T follicular helper cell (primary cell): Measurements from ENCODE around the gene POU2F1.

Source experiments
- DNase-seq: peaks from one replicate; pipeline ENCODE4 v3.0.0-alpha.2; 2020; ENCODE audit warnings: low read depth

The POU2F1 gene

DNA sequence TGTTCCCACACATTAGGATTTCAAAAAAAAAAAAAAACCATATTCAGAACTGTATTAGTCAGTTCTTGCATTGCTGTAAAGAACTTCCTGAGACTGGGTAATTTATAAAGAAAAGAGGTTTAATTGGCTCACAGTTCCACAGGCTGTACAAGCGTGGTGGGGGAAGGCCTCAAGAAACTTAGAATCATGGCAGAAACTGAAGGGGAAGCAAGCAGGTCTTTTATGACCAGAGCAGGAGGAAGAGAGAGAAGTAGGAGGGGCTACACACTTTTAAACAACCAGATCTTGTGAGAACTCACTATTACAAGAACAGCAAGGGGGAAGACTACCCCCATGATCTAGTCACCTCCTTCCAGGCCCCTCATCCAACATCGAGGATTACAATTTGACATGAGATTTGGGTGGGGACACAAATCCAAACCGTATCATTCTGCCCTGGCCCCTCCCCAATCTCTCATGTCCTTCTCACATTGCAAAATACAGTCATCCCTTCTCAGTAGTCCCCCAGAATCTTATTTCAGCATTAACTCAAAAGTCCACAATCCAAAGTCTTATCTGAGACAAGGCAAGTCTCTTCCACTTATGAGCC is 51.8 kb downstream of the POU2F1 start:
- no peak for DNase-seq

GRCh38 chr1:167273027-167273800 is 52.5 kb downstream of the POU2F1 start:
- DNase-seq, result no peak

DNA sequence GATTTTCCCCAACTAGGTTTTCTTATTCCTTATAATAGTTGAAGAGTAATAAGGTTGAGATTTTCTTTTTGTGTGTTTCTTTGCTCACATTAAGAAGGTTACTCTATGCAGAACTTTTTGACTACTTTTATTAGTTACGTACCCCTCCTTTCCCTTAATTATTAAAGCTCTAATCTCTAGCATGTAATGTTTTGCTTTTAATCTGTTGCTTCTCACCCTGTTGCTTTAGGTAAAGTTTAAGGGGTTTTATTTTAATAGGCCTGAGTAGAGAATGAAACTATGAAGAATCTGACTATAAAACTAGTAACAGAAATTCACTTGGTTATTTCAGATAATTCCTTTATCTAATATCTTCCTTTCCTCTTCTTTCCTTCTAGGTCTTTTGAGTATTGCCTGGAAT is 53.4 kb downstream of the POU2F1 start:
- DNase-seq, result no peak

DNA sequence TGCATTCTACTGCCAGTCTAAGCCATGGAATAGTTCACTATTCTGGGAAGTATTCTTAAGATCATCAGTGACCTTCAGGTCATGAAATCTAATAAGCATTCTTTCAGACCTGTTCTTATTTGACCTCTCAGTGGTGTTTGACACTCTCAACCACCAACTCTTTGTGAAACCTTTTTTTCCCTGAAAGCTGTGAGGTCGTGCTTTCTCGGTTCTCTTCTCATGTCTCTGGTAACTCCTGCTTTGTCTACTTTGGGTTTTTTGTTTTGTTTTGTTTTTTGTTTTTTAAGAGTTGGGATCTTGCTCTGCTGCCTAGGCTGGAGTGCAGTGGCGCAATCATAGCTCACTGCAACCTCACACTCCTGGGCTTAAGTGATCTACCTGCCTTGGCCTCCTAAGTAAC is 56.3 kb downstream of the POU2F1 start:
- no peak for DNase-seq

DNA sequence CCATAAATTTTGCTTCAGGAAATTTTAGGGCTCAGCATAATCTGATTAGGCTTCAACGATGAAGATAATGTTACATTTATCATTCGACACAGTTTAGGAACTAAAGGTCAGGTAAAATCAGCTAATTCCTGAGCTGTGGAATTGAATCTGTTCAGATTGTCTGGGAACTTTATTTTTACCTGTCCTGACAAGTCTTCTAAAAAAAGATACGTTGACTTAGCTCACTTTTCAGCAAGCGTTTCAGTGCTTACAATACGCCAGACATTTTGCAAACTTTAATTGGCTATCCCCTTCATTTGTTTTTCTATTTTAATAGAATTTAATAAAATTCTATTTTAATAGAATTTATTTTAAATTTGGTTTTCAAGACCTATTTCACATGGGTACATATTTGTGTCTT is 57.8 kb downstream of the POU2F1 start:
- DNase-seq, result no peak

DNA sequence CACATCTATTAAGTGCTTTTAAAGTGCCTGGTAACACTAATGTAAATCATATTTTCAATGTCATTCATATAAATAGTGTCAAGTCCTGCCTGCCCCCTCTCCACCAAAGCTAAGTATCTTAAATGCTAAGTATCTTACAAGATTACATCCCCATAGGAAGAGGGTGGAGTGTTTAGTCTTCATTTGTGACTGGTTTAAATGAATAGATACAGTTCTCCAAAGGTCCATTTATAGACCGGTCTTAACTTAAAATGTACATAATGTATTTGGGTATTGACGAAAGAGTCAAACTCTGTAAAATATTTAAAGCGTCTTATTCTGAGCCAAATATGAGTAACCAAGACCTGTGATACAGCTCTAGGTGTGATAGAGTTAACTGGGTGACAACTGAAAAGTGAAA is 60.2 kb downstream of the POU2F1 start:
- DNase-seq, result no peak

DNA sequence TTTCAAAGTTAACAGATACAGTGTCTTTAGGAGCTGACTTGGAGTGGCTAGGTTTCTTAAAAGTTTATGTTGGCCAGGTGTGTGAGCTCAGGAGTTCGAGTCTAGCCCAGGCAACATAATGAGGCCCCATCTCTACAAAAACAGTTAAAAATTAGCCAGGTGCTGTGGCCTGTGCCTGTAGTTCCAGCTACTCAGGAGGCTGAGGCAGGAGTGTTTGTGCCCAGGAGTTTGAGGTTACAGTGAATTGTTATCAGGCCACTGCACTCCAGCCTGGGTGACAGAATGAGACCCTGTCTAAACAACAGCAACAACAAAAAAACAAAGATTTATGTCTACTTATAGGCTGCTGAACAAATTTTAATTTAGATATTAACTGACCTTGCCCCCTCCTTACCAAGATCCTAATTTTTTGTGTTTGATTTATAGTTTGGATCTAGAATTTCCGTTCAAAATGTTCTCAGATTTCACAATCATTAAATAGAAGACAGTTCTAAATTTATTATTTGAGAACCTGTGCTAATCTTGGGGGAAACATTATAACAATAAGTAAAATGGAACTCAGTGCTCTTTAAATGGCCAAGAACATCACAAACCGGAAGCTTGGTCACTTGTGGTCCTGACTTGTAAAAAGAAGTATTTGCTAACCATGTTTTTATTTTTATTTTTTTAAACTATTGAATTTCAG is 67.8 kb downstream of the POU2F1 start:
- no peak for DNase-seq

- DNase-seq, result no peak
Measured at GRCh38 chr1:167289075-167289442, 68.4 kb downstream of the POU2F1 start.

- no peak for DNase-seq
Measured at GRCh38 chr1:167289966-167290365, 69.3 kb downstream of the POU2F1 start.

DNA sequence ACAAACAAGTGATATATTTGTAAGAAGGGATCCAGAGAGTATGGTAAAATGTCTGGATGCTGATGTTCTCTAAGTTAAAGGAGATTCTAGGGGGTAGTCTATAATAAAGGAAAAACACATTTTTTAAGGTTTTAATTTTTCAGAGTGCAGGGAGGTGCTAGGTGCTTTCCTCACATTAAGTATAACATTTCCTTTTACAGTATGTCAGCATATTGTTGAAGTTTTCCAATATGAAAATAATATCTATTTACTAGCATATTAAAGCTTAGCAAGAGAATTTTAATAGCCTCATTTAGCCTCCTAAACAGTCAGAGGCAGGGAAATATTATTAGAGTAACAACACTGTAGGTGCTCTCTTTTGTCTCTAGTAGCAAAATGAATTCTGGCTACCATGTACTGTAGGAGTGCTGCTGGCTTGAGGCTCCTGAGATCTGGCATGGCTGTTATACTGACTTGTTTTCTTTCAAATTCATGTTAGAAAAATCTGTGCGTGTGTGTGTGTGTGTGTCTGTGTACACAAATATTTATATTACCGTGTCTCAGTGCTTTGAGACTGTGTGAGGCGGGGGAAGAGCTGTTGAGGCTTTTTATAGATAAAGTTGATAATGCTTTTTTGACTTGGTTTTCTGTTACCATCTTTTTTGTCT is 71.0 kb downstream of the POU2F1 start:
- DNase-seq, result no peak

DNA sequence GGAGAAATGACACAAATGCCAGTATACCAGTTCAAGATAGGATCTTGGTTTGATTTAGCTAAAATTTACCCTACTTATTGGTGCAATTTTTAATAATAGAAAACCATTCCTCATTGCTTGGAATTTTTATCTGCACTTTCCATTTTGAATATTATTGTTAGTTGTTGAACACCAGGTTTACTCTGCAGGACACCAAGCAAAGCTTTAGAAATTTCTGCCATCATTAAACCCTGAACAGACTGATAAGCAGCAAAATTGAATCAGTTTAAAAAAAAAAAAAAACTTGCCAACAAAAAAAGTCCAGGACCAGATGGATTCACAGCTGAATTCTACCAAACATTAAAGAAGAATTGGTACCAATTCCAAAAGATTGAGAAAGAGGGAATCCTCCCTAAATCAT is 71.5 kb downstream of the POU2F1 start:
- no peak for DNase-seq

DNA sequence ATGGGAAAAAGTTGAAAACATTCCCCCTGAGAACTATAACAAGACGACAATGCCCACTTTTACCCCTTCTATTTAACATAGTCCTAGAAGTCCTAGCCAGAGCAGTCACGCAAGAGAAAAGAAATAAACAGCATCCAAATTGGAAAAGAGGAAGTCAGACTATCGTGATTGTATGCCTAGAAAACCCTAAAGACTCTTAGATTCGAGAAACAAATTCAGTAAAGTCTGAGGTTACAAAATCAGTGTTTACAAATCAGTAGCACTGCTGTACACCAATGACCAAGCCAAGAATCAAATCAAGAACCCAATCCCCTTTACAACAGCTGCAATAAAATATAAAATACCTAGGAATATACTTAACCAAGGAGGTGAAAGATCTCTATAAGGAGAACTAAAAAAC is 72.4 kb downstream of the POU2F1 start:
- no peak for DNase-seq

GRCh38 chr1:167294528-167294927 is 73.8 kb downstream of the POU2F1 start:
- no peak for DNase-seq

- DNase-seq, result no peak
Measured at GRCh38 chr1:167297222-167298214, 76.8 kb downstream of the POU2F1 start.

DNA sequence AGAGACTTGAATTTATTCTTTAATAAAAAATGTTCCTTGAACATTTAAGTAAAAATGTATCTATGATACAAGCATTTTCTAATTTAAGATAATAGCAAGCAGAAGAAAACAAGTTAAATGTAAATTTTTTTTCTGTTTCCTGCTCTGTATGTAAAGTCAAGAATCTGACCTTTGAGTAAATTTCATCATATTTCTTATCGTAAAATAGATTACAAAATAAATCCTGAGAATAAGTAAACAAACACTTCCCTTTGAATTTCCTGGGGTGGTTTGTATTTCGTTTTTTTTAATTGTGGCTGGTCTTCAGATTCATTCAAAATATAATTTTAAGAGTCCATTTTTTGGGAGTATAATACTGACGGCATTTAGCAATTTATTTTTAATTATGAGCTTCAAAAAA is 77.6 kb downstream of the POU2F1 start:
- DNase-seq, result no peak

DNA sequence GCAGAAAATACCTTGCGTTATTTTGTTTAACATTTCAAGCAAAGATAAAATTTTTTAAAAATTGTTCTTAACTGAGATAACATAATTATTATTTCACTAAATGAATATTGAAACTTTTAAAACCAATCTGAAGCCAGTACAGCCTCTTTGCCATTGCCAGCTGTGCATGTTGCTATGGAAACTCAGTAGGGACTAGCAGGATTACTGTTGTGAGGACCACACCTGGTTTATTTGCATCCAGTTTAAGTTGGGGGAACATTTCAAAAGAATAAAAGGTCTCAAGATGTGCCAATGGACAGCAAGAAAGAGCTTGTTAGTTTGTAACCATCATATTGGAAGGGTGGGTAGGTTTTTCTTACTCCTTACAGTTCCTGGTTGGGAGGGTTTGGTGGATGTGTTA is 80.7 kb downstream of the POU2F1 start:
- DNase-seq, result no peak

- DNase-seq, result no peak
Measured at GRCh38 chr1:167304165-167304564, 83.5 kb downstream of the POU2F1 start.

- no peak for DNase-seq
Measured at GRCh38 chr1:167305059-167305705, 84.5 kb downstream of the POU2F1 start.

GRCh38 chr1:167305706-167306277 is 85.1 kb downstream of the POU2F1 start:
- no peak for DNase-seq

DNA sequence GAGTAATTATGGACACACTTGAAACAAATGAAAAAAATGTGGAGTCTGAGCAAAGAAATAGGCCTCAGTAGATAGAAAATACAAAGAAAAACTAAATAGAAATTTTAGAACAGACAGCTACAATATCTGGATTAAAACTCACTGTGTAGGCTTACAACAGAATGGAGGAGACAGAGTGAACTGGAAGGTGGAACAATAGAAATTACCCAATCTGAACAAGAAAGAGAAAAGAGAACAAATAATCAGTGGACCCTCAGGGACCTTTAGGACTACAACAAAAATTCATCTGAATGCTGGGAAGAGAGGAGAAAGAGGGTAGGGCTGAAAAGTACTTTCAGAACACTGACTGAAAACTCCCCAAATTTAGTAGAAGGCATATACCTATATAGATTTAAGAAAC is 90.0 kb downstream of the POU2F1 start:
- no peak for DNase-seq

DNA sequence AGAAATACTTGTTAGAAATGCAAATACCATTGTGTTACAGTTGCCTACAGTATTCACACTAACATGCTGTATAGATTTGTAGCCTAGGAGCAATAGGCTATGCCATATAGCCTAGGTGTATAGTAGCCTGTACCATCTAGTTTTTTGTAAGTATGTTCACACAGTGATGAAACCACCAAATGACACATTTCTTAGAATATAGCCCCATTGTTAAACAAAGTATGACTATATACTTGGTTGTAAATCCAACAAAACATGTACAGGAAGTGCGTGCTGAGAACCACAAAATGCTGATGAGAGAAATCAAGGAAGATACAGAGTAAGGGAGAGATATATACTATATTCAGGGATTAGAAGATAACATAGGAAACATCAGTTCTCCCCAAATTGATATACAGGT is 92.2 kb downstream of the POU2F1 start:
- DNase-seq, result no peak
